ENCODE measurements around the gene ERAP2. TPM values are rescaled to one million over a fixed set of nuclear protein-coding genes. Genes with fewer than 3 reads are reported as not detected.

The ERAP2 gene
- total and polyA plus RNA-seq, 7 donors = 0.23 to 6.4 (median 3.0) TPM

DNA sequence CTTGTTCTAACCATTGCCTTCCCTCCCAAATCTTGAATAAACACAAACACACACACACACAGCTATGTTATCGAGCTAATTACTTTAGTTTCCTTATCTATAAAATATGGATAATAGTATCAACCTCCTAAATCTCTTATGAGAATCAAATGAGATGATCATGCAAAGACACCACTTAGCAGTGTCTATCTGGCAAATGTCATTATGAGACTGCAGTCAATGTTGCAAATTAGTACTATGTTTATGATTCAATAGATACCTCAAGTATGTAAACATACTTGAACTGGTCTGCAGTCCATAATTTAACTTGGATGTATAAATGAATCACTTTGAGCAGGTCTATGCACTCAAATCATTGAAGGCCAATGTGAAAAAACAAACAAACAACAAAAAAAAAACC, 22.2 kb upstream of the ERAP2 start:
- WGBS, 3 donors = 90 to 97% (median 97%) methylated on average over 1 of the region's 1 CpG
- peaks cover 5% of the 10 kb centered on the region for H3K4me1 ChIP-seq
- H3K9me3 ChIP-seq = no peaks in the 10 kb centered on the region
- H3K27me3 ChIP-seq (ENCODE audit: insufficient read depth in 3 of 3, low read length in 2 of 3) = no peaks in the 10 kb centered on the region
- TF ChIP-seq, protein P1, sequence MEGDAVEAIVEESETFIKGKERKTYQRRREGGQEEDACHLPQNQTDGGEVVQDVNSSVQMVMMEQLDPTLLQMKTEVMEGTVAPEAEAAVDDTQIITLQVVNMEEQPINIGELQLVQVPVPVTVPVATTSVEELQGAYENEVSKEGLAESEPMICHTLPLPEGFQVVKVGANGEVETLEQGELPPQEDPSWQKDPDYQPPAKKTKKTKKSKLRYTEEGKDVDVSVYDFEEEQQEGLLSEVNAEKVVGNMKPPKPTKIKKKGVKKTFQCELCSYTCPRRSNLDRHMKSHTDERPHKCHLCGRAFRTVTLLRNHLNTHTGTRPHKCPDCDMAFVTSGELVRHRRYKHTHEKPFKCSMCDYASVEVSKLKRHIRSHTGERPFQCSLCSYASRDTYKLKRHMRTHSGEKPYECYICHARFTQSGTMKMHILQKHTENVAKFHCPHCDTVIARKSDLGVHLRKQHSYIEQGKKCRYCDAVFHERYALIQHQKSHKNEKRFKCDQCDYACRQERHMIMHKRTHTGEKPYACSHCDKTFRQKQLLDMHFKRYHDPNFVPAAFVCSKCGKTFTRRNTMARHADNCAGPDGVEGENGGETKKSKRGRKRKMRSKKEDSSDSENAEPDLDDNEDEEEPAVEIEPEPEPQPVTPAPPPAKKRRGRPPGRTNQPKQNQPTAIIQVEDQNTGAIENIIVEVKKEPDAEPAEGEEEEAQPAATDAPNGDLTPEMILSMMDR (IDR thresholded peaks at IDR 0.05) = no peak
- intact Hi-C loops (cut with DNase I) = no loop called here
- H3K36me3 ChIP-seq (ENCODE audit: insufficient read depth in 1 of 2, low read depth in 1 of 2) = no peaks in the 10 kb centered on the region
- no peak overlapping the region for H3K4me3 ChIP-seq
- no peak for ATAC-seq
- H3K27ac ChIP-seq = no peak overlapping the region
- no peak for DNase-seq

DNA sequence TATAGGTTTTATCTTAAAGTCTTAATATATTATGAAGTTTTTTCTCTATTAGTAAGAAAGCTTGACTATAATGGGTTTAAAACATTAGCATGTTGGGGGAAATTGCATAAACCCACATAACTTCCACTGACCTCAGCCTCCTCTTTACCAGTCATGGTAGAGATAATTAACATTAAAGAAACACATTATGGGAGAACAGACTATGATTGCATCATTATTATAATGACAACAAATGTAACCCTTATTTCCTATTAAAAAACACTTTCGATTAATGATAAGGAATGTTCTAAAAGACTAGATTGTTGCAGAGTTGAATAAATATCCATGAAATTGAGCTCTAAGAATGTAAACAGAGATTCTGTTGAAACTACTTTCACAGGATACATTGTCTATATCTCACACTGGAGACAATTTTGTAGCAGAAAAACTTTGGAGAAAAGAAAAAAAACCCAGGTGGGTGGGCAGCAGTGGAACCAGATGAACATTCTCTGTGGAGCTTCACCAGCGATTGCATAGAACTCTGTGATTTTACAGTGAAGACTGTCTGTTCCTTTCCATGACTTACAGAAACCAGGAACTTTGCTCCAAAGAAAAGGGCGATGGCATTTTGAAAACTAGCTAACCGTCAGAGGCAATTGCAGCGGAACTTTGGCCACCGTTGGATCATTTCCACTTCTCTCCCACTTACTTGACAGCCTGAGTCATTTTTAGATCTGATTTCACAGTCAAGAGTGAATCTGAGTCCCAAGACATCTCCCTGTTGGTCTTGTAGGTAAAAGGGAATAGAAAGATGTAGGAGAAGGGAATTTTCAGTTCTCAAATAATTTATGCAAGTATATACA, 21.0 kb upstream of the ERAP2 start:
- Histone ChIP-seq H3K9me3 (no peaks in the 10 kb centered on the region), H3K36me3 (ENCODE audit: insufficient read depth in 1 of 2, low read depth in 1 of 2) (no peaks in the 10 kb centered on the region), H3K27me3 (ENCODE audit: insufficient read depth in 3 of 3, low read length in 2 of 3) (no peaks in the 10 kb centered on the region), H3K4me1 (peaks cover 5% of the 10 kb centered on the region), H3K27ac (peak overlapping the region; percentile 60), H3K4me3 (no peak overlapping the region)
- DNase-seq (no peak), ATAC-seq (peak; percentile 65 to 90 (median 80))
- TF ChIP-seq, protein P1 (IDR thresholded peaks at IDR 0.05) = no peak
- 43 to 73% (median 51%) methylated on average over 6 of the region's 6 CpGs for WGBS, 3 donors
- intact Hi-C loops (cut with DNase I) = no loop called here

DNA sequence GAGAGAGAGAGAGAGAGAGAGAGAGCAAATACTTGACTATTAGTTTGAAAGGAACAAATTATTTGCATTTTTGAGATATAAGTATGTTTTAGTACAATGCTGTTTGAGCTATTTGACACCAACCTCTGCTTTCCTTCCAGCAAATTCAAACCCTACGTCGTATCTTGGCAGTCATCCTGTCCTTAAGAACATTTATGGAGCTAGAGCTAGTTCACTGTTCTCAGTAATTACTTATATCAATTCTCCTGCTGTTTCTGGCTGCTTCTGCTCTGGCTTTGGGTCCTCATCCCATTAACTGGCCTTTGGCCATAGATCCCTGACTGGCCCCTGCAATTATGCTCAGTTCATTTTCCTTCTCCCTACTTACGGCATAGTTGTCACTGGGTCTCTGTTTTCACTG, 19.9 kb upstream of the ERAP2 start:
- WGBS, 3 donors = 48 to 54% (median 49%) methylated on average over 3 of the region's 3 CpGs
- Histone ChIP-seq H3K4me1 (peaks cover 5% of the 10 kb centered on the region), H3K4me3 (no peak overlapping the region), H3K27me3 (ENCODE audit: insufficient read depth in 3 of 3, low read length in 2 of 3) (no peaks in the 10 kb centered on the region), H3K36me3 (ENCODE audit: insufficient read depth in 1 of 2, low read depth in 1 of 2) (no peaks in the 10 kb centered on the region), H3K9me3 (no peaks in the 10 kb centered on the region), H3K27ac (no peak overlapping the region)
- TF ChIP-seq, protein P1 (IDR thresholded peaks at IDR 0.05) = no peak
- intact Hi-C loops (cut with DNase I) = no loop called here
- ATAC-seq (no peak), DNase-seq (no peak)

DNA sequence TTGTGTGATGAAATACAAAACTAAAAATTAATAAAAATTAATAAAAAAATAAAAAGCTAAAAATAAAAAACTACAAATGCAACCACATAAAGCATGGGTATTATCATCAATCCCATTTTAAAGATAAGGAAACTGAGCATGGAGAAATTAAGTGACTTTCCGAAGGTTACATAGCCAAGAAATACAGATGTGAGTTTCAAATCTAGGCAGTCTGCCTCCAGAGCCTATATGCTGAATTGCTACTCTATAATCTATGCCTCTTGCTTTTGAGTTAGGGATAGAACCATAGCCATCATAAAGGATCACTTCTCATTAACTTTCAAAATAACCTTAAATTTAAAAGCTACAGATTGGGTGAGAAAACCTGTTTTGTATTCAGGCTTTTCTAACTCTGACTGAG, 18.8 kb upstream of the ERAP2 start:
- H3K9me3 ChIP-seq = no peaks in the 10 kb centered on the region
- H3K27me3 ChIP-seq (ENCODE audit: insufficient read depth in 3 of 3, low read length in 2 of 3) = no peaks in the 10 kb centered on the region
- no peaks in the 10 kb centered on the region for H3K36me3 ChIP-seq (ENCODE audit: insufficient read depth in 1 of 2, low read depth in 1 of 2)
- H3K4me1 ChIP-seq = peaks cover 5% of the 10 kb centered on the region
- no peak overlapping the region for H3K4me3 ChIP-seq
- intact Hi-C loops (cut with DNase I) = no loop called here
- DNase-seq (no peak), ATAC-seq (no peak)
- 95 to 97% (median 95%) methylated on average over 1 of the region's 1 CpG for WGBS, 3 donors
- no peak overlapping the region for H3K27ac ChIP-seq
- TF ChIP-seq, protein P1 (IDR thresholded peaks at IDR 0.05) = no peak

All from psoas muscle (tissue), 8 donors.